Stimulated activated CD4-positive, alpha-beta T cell treated with anti-CD3 and anti-CD28 coated beads, Interleukin-15, amount 100 ng/mL, for 24 hours (primary cell): ENCODE measurements around the gene ZNF138.
"Not testable (repeated sequence)": the region's sequence is repeated elsewhere in the genome, so short reads cannot be mapped to it uniquely, and the experiment has no call there.

Source experiments
- DNase-seq: peaks from one replicate; pipeline ENCODE4 v3.0.0-alpha.2; 2020

Gene ZNF138

DNA sequence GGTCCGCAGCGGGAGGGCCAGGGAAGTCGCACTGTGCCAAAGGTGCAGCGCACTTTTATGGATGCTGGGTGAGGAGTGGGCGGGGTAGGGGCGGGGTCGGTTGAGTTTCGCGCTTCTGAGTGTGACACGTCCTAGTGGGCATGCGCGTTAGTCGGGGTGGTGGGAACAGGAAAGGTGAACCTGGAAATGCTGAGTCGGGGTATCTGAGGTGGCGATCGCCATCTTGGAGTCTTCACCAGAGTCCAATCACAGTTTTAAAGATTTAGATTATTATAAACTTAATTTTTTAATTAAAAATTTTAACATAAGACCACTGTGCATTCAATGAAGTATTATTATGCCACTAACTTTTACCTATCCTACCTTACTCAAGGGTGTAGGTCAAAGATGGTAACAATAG lies 45.7 kb downstream of the ZNF138 start:
- DNase-seq, result no peak

- DNase-seq, result no peak
These were observed 55.2 kb downstream of the ZNF138 start for GRCh38 chr7:64849250-64849923.

GRCh38 chr7:64849924-64850499 lies 55.8 kb downstream of the ZNF138 start:
- DNase-seq, result no peak

GRCh38 chr7:64853679-64854078 lies 59.5 kb downstream of the ZNF138 start:
- no peak for DNase-seq

GRCh38 chr7:64854969-64855368 lies 60.7 kb downstream of the ZNF138 start:
- no peak for DNase-seq

DNA sequence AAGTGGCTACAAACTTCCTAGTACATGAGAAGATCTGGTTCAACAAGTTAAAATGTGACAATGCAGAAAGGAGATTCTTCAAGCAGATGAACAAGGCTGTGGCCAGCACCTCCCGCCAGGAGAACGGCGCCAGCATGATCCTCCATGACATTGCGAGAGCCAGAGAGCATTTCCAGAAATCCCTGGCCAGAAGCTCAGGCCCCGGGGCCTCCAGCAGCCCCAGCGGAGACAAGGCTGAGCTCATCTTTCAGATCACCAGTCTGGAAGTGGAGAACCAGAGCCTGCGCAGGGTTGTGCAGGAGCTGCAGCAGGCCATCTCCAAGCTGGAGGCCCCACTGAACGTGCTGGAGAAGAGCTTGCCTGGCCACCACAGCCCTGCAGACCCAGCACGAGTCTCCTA lies 68.8 kb downstream of the ZNF138 start:
- DNase-seq, result no peak

- DNase-seq, result not testable (repeated sequence)
These were observed 69.3 kb downstream of the ZNF138 start for GRCh38 chr7:64863530-64863929.

DNA sequence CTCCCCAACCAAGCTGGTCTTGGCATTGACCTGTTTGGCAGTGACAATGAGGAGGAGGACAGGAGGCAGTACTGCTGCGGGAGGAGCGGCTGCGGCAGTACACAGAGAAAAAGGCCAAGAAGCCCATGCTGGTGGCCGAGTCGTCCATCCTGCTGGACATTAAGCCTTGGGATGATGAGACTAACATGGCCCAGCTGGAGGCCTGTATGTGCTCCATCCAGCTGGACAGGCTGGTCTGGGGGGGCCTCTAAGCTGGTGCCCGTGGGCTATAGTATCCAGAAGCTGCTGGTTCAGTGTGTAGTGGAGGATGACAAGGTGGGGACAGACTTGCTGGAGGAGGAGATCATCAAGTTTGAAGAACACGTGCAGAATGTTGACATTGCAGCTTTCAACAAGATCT lies 69.7 kb downstream of the ZNF138 start:
- DNase-seq, result no peak

GRCh38 chr7:64867863-64868440 lies 73.7 kb downstream of the ZNF138 start:
- no peak for DNase-seq

DNA sequence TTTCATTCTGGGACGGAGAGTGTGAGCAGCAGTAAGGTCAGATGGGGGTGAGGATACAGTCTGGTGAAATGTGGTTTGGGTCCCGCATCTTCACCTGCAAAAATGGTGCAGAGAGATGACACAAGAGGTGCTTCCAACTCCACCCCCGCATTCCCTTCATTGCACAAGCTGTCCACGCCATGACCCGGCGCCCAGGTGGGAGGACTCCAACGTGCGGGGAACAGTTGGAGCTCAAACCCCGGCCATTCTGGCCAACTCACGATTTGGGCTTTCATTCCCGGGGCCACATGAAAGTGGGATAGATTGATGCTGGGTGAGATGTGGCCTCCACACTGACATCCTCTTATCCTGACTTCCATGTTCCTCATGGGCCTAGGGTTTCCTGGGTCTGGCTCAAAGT lies 74.3 kb downstream of the ZNF138 start:
- DNase-seq, result no peak

DNA sequence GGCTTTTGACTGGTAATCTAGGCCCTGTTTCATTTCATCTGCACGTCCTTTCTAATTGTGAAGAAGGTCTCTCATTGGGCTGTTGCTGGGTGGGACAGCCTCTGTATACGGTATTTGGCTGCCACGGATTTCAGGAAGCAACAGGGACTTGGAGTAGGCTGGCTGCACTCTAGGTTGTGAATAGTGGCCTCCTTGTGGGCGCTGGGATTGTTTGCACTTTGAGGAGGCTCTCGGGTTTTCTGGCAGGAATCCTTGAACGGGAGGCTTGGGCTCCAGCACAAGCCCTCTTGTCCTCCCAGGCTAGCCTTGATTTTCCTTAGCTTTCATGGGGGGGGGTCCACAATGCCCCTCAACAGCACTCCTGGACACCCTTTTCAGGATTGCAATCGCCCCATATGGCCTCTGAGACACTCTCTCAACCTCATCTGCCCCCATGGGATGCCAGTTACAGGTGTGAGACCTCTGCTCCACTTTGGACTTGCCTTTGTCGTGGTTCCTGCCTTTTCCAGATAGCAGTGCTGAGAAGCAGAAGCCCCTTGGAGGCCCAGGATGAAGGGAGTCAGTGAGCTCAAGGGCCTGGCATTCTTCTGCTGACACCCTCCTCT lies 75.0 kb downstream of the ZNF138 start:
- no peak for DNase-seq

GRCh38 chr7:64869912-64870562 lies 75.8 kb downstream of the ZNF138 start:
- DNase-seq, result no peak

DNA sequence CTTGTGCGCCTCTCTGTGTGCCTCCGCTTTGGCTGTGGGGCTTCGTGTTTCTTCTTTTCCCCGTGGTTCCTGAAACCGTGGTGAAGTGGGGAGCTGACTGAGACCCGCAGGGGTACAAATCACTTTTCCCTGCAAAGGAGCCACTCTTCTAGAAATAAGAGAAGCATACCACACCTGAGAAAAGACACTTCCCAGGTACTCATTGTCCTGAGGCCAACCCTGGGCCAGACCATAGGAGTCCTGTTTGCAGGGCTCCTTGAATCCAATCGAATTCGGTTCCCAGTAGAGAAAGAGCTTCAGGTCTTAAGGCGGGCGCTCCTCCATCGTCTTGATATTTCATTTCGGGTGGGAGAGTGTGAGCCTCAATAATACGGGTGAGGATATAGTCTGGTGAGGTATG lies 76.4 kb downstream of the ZNF138 start:
- DNase-seq, result no peak

GRCh38 chr7:64871761-64872160 lies 77.5 kb downstream of the ZNF138 start:
- DNase-seq, result no peak

DNA sequence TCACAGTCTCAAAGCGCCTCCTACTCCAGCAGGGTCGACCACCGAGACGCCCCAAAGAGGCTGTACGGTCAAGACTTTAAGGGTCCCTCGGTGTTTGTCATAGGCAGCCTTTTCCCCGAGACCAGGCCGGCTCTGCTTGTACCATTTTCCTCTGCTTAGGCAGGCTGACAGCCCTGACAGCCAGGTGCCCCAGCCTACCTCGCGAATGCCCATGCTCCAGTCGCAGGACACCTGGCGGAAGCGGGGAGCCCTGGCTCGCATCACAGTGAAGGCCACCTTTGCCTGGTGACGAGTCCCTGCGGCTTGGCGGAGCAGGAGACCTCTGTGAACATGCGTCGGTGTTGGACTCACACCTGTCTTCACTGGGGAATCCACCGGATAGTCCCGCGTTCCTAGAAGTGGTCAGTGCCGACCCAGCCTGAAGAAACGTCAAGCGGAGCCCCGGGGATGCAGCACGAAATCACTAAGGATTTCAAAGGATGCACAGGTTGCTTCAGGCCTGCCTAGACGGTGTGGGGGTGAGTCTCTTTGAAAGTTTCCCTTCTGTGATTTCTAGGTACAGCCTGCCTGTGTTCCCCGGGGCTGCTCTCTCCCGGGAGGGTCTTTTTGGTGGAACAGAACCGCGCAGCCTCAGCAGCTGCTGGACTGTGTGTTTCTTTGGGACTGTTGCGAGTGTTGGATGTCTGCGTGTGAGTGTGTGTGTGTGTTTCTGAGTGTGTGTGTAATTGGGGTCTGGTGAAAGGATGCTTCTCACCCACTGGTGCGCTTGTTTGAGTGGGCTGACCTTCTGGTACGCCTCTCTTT lies 78.3 kb downstream of the ZNF138 start:
- no peak for DNase-seq

DNA sequence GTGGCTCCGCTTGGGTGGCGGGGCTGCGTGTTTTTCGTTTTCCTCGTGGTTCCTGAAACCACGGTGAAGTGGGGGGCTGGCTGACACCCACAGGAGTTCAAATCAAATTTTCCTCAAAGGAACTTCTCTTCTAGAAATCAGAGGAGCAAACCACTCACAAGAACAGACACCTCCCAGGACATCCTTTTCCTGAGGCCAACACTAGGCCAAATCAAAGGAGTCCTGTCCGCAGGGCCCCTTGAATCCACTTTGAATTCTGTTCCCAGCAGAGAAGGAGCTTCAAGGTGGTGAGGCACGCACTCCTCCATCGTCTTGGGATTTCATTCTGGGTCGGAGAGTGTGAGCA lies 78.9 kb downstream of the ZNF138 start:
- DNase-seq, result no peak

GRCh38 chr7:64873517-64873916 lies 79.3 kb downstream of the ZNF138 start:
- DNase-seq, result no peak

- no peak for DNase-seq
These were observed 79.9 kb downstream of the ZNF138 start for GRCh38 chr7:64874114-64874513.

GRCh38 chr7:64874562-64875250 lies 80.5 kb downstream of the ZNF138 start:
- DNase-seq, result no peak

GRCh38 chr7:64875258-64875657 lies 81.0 kb downstream of the ZNF138 start:
- DNase-seq, result no peak

DNA sequence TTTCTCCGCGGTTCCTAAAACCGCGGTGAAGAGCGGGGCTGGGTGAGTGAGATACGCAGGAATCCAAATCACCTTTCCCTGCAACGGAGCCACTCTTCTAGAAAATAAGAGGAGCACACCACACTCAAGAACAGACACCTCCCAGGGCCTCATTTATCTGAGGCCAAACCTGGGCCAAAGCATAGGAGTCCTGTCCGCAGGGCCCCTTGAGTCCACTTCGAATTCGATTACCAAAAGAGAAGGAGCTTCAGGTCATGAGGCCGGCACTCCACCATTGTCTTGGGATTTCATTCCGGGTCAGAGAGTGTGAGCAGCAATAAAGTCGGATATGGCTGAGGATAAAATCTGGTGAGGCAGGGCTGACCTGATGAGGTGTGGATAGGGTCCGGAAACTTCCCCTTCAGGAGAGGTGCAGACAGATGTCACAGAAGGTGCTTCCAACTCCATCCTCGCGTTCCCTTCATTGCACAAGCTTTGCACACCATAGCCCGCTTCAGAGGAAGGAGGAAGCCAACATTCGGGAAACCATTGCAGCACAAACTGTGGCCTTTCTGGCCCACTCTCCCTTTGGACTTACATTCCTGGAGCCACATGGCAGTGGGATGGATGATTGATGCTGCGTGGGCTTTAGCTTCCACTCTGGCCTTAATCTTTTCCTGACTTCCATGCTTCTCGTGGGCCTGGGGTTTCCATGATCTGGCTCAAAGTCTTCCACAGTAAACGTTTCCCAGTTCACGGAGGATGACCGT lies 81.6 kb downstream of the ZNF138 start:
- DNase-seq, result no peak
